Epithelial cell of alveolus of lung (primary cell): ENCODE measurements around the gene S1PR1. TPM values are rescaled to one million over a fixed set of nuclear protein-coding genes. Genes with fewer than 3 reads are reported as not detected.

Source experiments
- total RNA-seq: library from RNA; depleted of rRNA; stranded (reverse); fragments of >200 nt; gene quantifications from 2 replicates; pipeline ENCODE4 v1.2.1, GENCODE V29; 2015

The S1PR1 gene
- 13.7 and 69.9 TPM in 2 replicates for total RNA-seq

DNA sequence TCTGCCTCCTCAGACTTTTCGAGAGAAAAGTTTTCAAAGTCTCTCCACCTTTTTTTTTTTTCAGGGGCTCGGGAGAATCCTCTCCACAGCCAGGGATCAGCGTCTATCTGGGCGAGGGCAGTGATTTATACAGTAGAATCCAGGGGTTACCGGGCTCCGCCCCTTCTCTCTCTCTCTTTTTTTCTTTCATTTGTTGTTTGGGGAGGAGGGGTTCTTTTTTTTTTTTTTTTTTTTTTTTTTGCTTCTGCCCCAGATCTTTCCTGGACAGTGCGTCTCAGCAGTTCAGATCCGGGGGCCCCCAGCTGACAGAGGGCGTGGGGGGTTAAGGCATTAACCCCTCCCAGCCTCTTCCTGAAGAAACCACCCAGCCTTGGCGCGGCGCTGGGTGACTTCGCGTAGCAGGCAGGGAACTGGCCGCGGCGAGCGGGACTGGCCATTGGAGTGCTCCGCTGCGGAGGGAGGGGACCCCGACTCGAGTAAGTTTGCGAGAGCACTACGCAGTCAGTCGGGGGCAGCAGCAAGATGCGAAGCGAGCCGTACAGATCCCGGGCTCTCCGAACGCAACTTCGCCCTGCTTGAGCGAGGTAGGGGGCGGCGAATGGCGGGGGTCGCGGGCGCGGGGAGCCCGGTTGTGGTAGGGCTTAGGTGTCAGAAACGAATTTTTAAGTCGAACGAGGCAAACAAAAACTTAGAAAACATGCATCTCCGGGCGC, at the start of gene S1PR1:
Gene S1PR1, plus strand, starts transcription at position 504 of the 713 bp plus-strand sequence. CDS start 1,966 bp downstream, outside the sequence.

Other genes with a start within 250 kb of the S1PR1 start
- gene DPH5, start 211.2 kb upstream of the S1PR1 start, total RNA-seq, result 35.2 and 61.4 TPM in 2 replicates